GM18507 (cell line): ENCODE data around the gene OAS3.
"Not testable (repeated sequence)": the region's sequence is repeated elsewhere in the genome, so short reads cannot be mapped to it uniquely, and the experiment has no call there.

Source experiments
- DNase-seq: peaks from one replicate; pipeline ENCODE4 v3.0.0; 2011; ENCODE audit warnings: low read depth; ENCODE audit not compliant: insufficient read length; ENCODE audit errors: extremely low spot score
- FAIRE-seq: peaks from 2 replicates; lab custom pipeline; 2011; peaks lifted over from hg19 to GRCh38; lab: Jason Lieb, UNC

Gene OAS3

DNA sequence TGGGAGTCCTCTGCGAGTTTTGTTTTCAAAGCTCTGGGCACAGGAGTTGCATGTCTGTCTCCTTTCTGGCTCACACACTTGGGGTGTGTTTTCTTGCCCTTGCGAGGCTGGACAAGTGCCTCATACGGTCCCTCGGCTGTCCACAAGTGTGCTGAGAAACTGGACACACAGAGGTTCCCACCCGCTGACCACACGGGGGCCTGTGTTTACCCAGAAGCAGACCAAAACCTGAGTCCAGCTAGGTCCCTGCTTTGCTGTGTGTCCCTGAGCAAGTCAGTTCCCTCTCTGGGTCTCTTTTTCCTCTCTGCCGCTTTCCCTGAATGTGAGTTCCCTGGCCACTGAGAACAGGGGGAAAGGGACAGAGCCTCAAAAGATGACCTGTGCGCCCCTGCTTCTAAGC is 39.4 kb downstream of the OAS3 start:
- DNase-seq: no peak
- peak; percentile 42 for FAIRE-seq

DNA sequence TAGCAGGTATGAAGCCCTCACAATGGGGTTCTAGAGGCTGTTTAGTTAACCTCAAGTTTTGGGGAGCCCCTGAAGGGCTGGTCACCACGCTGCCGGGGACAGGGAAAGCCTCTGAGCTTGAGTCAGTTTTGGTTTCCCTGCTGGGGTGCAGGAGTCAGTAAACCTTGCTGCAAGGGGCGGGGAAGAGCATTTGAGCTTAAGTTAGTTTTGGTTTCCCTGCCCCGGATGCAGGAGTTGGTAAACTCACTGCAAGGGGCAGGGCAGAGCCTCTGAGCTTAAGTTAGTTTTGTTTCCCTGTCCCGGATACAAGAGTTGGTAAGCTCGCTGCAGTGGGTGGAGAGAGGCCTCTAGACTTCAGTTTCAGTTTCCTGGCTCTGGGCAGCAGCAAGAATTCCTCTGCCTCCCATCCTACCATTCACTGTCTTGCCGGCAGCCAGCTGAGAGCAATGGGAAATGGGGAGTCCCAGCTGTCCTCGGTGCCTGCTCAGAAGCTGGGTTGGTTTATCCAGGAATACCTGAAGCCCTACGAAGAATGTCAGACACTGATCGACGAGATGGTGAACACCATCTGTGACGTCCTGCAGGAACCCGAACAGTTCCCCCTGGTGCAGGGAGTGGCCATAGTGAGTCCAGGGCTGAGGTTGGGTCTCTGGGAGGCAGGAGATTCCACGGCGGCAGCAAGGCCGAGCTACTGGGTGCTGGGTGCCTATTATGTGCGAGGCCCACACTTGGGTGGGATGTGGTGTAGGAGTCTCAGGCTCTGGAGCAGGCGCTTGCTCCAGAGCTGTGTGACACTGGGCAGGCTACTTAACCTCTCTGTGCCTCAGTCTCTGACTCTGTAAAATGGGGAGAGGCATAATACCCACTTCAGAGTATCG is 40.1 kb downstream of the OAS3 start, which contains the start of gene OAS2:
Gene OAS2, plus strand, starts transcription at position 357 of the 878 bp plus-strand sequence. Its CDS starts 90 bp downstream, at position 447.
- FAIRE-seq (peak; percentile 98), DNase-seq (peak; percentile 78)

DNA sequence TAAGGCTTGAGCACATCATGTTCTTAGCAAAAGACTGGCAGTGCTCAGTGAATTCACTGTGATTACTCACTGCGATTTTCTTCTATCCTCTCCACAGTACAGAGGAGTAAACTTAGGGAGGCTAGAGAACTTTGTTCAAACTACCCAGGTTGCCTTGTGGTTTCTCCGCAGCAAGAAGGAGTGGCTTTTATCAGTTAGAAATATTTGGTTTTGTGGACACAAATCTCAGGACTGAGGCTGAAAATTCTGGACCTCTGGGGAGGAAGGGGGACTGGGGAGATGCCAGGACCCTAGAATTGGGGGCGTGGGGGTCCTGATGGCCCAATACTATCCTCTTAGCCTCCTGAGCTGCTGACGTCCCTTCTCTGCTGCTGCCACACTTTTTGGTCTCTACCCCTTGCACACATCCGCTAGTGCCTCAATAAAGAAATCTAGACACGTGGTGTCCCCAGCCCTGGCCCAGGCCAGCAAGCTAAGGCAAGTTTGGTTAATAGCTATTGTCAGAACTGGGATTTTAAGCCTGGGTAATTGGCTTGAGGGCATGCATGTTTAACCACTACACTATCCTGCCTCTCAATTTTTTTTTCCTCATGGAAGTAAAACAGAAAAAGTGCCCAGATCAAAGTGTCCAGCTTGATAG is 40.9 kb downstream of the OAS3 start:
- DNase-seq: no peak
- FAIRE-seq: peak; percentile 83

DNA sequence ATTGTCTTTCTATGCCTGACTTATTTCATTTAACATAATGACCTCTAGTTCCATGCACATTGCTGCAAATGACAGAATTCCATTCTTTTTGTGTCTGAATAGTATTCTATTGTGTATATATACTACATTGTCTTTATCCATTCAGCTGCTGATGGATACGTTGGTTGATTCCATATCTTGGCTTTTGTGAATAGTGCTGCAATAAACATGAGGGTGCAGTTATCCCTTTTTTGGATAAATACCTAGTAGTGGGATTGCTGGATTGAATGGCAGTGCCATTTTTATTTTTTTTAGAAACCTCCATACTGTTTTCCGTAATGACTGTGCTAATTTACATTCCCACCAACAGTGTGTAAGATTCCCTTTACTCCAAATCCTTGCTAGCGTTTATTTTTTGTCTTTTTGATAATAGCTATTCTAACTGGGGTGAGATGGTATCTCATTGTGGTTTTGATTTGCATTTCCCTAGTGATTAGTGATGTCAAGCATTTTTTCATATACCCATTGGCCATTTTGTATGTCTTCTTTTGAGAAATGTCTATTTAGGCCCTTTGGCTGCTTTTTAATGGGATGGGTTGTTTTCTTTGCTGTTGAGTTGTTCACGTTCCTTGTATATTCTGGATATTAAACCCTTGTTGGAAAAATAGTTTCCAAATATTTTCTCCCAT is 42.4 kb downstream of the OAS3 start:
- DNase-seq (no peak), FAIRE-seq (peak; percentile 71)

DNA sequence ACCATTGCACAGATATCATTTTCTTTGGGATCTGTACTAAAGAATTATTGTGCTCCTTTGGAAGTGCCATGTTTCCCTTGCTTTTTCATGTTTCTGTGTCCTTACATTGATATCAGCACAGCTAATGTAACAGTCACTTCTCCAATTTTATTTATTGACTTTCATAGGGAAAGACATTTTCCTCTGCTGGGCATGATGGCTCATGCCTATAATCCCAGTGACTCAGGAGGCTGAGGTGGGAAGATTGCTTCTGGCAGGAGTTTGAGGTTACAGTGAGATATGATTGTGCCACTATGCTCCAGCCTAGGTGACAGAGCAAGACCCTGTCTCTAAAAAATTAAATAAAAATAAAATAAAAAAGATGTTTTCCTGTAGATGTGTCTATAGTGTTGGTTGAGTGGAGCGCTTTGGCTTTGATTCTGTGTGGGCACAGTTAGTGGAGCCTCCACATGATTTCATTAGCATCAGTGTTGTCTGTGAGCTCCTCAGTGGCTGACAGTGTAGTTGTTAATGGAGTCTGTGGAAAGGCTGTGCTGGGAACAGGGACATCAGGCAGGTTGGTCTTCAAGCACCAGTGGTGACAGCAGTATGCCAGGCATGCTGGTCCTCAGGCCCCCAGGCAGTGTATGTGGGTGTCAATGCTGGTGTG is 47.5 kb downstream of the OAS3 start:
- FAIRE-seq: no peak

DNA sequence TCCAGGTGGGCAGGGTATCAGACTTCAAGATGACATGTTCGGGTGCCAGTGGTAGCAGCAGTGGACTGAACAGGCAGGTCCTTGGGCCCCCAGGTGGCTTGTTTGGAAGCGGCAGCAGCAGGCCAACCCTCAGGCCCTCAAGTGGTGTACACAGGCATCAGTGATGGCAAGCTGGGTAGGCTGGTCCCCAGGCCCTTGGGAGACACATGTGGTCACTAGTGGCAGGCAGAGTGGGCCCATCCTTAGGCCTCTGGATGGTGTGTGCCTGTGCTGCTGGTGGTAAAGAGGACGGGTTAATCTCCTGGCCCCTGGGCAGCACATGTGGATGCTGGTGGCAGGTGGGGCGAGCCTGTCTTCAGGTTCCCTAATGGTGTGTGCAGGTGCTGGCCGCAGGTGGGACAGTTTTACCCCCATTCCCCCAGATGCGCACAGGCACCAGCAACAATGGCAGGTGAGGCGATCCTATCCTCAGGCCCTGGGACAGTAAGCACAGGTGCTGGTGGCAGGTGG is 48.1 kb downstream of the OAS3 start:
- DNase-seq (no peak), FAIRE-seq (no peak)

More for the DNA sequence above, 47.5 kb downstream of the OAS3 start:
- DNase-seq: no peak

DNA sequence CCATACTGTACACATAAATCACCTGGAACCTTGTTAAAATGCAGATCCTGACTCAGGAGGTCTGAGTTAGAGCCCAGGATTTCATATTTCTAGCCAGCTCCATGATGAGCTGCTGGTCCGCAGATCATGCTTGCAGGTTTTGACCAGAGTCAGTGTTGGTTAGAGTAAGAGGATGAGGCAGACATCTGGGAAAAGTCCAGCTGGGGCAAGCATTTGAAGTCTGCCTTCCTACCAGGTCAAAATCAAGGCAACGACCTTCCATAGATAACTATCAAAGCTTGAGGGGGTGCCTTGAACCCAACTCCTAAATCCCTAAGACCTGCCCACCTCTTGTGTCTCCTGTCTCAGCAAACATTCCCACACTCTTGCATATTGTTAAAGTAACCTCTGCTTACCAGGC is 49.3 kb downstream of the OAS3 start:
- DNase-seq (no peak), FAIRE-seq (no peak)

DNA sequence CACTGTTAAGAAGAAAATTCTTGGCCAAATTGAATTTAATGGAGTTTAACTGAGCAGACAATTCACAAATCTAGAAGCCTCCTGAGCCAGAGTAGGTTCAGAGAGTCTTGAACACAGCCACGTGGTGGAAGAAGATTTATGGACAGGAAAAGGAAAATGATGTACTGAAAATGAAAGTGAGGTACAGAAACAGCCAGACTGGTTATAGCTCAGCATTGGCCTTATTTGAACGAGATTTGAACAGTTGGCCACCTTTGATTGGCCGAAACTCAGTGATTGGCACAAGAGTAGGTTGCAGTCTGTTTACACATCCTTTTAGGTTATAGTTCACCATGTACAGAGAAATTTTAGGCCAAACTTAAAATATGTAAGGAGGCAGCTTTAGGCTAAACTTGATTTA is 50.0 kb downstream of the OAS3 start:
- FAIRE-seq (peak; percentile 84), DNase-seq (no peak)

DNA sequence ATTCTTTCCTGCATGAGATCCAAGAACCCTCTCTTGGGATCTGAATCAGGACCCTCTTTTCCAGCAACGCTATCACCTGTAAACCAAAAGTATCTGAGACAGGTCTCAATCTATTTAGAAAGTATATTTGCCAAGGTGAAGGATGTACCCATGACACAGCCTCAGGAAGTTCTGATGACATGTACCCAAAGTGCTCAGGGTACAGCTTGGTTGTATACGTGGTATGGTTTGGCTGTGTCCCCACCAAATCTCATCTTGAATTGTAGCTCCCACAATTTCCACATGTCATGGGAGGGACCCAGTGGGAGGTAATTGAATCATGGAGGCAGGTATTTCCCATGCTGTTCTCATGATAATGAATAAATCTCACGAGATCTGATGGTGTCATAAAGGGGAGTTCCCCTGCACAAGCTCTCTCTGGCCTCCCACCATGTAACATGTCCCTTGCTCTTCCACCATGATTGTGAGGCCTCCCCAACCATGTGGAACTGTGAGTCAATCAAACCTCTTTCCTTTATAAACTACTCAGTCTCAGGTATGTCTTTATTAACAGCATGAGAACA is 50.6 kb downstream of the OAS3 start:
- not testable (repeated sequence) for FAIRE-seq, DNase-seq

DNA sequence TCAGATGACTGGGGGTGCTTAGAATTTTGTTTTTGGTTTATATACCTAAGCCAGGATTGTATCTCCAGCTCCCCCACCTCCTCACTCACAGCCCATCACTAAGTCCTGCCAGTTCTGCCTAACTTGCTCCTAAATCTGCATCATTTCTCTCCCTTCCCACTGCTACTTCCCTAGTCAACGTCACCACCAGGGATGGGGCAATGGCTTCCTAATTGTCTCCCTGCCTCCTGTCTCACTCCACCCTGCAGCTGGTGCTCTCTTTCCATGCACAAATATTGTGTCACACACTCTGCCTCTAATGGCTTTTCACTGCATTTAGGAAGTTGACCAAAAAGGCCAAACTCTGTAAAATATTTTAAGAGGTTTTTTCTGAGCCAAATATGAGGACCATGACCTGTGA is 51.5 kb downstream of the OAS3 start:
- DNase-seq: no peak
- no peak for FAIRE-seq

DNA sequence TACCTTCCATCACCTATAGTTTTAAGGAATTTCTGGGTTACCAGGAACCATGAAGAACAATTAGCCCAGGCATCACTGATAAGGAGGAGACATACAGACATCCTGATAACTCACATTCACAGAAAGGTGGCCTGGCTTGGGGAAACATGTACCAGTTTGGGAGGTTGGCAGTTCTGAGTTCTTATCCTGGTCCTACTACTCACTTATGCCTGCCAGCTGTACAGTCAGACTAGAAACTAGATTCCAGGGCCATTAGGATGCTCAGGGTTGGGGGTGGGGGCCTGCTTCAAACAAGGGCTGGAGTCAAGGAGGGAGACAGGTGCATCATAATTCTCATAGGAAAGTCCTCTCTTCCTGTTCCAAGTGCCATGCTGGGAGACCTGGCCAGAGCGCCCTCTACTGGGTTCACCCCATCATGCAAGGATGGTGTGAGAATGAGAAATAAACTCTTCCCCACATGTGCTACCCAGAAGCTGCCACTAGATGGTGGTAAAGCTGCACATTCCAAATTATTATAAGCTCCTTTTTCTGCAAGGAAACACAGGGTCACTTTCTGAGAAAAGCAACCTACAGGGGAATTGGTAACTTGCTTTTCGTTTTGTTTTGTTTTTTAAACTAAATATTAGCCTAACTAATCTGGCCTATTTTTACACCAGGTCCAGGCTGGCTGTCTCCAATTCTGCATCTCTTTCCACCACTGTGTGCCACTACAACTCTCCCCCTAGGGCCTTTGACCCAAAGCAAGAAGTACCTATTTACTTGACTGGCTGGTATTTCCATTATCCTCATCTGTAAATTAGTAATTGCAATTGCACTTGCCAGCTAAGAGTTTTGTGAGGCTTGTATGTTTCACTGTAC is 54.5 kb downstream of the OAS3 start:
- no peak for DNase-seq
- FAIRE-seq: peak; percentile 70

DNA sequence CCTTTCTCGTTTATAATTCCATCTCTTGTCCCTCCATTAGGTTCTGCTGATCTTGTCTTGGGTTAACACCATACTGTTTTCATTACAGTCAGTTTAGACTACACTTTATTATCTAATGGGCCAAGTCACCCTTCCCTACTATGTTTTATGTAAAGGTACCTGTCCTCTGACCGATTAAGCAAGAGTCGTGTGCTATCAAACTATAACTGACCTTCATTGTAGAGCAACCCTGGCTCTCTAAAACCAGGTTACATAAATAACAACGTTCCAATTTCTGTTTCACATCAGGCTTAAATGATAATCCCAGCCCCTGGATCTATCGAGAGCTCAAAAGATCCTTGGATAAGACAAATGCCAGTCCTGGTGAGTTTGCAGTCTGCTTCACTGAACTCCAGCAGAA is 56.7 kb downstream of the OAS3 start:
- DNase-seq (no peak), FAIRE-seq (no peak)

DNA sequence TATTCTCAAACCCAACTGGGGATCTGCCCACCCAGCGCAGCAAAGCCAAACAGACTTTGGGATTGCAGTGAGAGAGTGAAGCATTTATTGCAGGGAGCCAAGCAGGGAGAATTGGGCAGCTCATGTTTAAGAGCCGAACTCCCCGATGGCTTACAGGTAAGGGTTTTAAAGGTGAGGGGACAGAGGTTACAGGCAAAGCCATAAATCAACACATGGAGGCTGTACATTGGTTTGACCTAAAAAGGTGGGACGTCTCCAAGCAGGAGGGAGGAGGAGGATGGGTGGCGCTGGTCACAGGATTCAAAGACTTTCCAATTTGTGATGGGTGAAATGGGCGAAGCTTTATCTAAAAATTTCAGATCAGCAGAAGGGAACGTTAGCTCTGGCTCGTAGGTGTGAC is 58.2 kb downstream of the OAS3 start:
- no peak for DNase-seq
- no peak for FAIRE-seq

DNA sequence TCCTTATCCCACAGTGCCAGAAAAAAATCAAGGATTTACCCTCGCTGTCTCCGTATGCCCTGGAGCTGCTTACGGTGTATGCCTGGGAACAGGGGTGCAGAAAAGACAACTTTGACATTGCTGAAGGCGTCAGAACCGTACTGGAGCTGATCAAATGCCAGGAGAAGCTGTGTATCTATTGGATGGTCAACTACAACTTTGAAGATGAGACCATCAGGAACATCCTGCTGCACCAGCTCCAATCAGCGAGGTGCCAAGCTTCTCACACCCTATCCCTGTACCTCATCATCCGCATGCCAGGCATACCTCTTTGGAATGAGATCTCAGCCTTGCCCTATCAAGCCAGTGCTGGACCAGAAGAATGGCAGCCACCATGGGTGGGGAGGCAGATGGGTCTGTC is 59.2 kb downstream of the OAS3 start:
- no peak for DNase-seq
- no peak for FAIRE-seq

DNA sequence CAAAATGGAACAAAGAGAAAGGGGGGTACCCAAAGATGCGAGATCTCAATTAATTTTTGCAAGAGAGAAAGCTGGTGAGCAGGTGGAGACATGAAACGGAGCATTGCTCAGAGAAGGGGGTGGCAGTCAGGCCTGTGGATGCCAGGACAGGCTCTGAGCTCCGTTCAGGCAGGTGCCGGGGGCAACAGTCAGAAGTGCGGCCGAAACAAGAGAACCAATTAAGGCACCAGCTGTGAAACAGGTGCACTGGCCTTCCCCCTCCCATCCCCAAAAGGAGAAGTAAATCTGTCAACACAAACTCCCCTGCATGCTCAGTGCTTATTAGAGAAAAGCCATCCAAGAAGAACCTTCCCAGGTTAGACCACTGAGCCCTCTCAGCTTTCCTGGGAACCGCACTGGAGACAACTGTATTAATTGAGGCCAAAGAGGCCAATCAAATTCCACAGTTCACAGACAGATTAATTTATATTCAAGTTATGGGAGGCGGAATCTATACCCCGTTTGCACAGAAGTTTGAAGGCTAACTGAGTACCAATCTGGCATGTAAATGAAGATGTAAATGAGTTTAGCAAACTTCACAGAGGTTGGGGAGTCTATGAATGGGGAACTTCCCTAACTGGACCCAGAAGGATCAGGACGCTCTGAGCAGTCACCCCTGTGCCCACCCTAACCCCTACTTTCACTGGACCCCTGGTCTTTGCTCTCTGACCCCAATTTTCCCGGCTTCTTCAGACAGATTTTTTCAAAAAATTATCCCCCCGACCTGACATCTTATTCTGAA is 60.9 kb downstream of the OAS3 start:
- no peak for DNase-seq
- peak; percentile 74 for FAIRE-seq

DNA sequence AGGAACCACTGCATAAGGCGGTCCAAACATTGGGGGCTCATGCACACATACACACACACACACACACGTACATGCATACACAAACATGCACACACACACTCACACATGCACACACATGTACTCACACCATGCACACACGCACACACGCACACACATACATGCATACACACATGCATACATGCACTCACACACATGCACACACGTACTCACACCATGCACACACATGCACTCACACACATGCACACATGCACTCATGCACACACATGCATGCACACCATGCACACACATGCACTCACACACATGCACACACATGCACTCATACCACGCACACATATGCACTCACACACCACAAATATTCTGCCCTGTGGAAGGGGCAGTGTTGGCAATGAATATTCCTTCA is 62.2 kb downstream of the OAS3 start:
- no peak for FAIRE-seq
- DNase-seq: no peak

DNA sequence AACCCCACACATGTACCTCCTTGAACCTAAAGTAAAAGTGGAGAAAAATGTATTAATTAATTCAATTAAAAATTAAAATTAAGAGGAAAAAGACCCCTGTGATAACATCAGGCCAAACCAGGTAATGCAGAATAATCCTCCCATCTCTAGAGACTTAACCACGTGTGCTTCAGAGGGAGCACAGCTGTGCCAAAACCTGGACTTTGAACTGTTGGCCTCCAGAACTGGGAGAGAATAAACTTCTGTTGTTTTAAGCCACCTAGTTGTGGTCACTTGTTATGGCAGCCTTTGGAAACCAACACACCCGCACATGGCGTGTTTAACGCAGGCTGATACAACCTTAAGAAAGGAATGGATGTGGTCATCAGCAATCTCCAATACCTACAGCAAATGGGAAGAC is 63.9 kb downstream of the OAS3 start:
- FAIRE-seq: no peak
- no peak for DNase-seq

DNA sequence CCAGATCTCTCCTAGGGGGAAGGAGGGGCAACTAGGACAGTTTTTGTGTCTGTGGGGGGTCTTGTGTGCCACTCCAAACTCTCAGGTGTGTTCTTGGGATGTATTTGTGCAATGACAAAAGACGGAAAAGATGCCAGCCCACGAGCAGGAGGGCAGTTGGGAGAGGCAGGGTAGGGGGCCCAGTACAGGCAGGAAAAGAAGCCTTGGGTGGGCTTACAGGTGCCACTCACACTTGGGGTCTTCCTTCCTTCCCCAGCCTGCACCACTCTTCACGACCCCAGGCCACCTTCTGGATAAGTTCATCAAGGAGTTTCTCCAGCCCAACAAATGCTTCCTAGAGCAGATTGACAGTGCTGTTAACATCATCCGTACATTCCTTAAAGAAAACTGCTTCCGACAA is 64.4 kb downstream of the OAS3 start:
- DNase-seq: no peak
- no peak for FAIRE-seq
